GM21526 (cell line): ENCODE measurements around the gene RHBDF1.
A peak's percentile ranks its signal among the peaks of the same experiment; 100 is the strongest.
"Not testable (repeated sequence)": the region's sequence is repeated elsewhere in the genome, so short reads cannot be mapped to it uniquely, and the experiment has no call there.

Source experiments
- ATAC-seq: cut with Tn5 transposase; IDR thresholded peaks from one replicate; pipeline ENCODE4 v1.9.1; 2021; ENCODE audit warnings: moderate library complexity; ENCODE audit not compliant: unreplicated experiment, low FRiP score

Gene RHBDF1

DNA sequence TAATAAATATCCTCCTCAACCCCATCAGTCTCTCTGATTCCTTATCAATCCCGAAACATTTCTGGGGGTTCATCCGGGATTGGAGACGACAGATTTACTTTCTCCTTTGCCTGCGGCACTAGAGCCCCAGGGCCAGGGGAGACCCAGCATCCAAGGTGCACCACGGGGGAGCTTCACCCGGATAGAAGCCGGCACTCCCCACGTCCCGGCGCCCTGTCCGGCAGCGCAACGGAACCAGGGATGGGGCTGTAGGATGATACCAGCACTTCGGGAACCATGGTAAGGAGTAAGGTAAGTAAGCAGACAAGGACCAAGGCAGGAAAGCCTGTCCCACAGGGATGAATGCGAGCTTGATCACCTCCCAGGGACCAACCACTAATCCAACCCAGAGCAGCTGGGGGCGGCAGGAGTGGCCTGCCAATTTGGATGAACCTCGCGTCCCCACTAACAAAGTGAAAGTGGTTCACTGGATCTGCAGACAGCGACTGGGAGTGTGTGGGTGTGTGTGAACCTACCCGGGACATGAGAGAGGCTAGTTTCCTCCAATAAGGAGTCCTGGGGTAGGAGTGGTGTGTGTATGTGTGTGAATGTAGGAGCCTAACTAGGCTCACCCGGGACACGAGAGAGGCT lies 30.9 kb downstream of the RHBDF1 start:
- ATAC-seq: no peak

DNA sequence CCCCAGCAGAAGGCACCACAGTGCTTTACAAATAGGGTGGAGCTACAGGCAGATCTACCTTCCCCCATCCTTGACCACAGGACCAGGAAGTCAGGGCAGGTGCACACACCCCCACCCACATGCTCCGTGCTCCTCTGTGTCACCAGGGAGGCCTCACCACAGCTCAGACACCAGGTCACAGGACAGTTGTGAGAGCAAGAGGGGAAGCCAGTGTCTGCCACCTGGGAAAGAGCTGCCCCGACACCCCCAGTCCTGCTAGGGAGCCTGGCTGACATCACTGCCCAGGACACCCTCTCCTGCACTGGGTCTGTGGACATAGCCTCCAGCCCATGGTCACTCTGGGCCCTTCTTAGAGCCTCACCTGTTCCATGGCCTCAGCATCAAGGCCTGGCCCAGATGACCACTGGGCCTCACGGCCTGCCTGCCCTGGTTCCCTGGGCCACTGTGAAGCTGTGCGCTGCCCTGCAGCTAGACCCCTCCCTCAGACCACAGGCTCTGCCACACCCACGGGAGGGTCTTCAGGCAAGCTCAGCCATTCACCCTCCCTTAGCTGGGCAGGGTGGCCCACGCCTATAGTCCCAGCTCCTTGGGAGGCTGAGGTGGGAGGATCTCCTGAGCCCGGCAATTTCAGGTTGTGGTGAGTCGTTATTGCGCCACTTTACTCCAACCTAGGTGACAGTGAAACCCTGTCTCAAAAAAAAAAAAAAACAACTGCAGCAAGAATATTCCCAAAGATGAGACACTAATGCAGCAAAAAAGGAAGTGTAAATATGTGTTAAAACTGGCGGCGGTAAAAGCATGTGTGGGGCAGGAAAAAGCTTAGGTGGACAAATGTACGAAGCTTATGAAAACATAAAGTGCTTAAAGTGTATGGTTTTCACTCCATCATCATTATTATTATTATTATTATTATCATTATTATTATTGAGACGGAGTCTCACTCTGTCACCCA lies 33.2 kb downstream of the RHBDF1 start:
- ATAC-seq: peak; percentile 57

DNA sequence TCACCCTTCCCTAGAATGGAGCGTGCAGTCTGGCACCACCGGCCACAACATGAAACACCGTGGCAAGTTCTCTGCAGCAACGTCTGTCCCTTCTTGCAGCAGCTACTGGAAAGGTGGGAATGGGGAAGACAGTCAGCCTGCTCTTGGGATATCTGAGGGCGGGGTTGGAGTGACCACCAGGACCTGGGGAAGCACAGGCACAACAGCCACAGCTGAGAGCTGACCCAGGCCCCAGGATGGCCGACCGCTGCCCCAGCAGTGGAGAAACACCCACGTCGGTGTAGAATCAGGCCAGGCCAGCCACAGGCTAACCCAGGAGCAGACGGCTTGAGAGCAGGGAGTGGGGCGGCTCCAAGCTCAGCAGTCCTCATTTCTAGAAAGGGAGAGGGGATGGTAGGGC lies 34.2 kb downstream of the RHBDF1 start:
- ATAC-seq: not testable (repeated sequence)

DNA sequence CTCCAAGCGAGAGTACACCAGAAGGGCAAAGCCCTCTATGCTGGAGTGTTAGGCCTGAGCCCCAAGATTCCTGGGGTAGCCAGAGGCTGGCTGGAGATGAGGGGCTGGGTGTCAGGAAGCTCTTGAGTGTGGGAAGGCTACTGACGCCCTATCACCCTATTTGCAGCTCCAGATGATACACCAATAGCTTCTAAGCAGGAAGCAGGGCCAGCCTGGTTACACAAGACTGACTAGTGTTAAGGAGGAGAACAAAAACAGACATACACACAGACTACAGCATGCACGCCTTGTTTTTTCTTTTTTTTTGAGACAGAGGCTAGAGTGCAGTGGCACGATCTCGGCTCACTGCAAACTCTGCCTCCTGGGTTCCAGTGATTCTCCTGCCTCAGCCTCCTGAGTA lies 34.9 kb downstream of the RHBDF1 start:
- ATAC-seq: no peak

DNA sequence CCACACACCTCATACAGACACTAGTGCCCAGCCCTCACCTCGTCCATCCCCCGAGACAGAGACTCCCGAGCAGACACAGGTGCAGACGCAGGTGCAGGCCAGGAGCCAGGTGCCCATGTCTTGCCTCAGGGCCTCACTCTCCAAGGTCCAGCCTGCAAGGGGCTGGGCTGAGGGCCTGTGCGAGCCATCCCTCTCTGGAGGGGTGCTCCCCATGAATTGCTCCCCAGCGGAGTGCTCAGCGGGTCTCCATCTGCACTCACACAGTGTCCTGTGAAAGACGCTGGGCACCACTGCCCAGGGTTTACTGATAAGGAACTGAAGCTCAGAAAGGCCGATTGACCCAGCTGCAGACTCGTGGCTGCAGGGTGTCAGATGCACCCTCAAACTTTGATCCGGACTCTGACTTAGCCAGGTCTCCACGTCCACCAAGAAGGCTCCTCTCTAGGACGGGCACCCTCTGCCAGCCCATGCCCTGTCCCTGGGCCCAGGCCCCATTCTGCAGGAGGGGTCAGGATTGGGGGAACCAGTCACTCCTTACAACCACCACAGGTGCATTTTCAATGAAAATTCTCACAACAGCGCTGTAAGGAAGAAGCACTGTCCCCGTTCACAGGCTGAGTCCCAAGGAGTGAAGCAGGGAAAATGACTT lies 36.0 kb downstream of the RHBDF1 start:
- no peak for ATAC-seq

DNA sequence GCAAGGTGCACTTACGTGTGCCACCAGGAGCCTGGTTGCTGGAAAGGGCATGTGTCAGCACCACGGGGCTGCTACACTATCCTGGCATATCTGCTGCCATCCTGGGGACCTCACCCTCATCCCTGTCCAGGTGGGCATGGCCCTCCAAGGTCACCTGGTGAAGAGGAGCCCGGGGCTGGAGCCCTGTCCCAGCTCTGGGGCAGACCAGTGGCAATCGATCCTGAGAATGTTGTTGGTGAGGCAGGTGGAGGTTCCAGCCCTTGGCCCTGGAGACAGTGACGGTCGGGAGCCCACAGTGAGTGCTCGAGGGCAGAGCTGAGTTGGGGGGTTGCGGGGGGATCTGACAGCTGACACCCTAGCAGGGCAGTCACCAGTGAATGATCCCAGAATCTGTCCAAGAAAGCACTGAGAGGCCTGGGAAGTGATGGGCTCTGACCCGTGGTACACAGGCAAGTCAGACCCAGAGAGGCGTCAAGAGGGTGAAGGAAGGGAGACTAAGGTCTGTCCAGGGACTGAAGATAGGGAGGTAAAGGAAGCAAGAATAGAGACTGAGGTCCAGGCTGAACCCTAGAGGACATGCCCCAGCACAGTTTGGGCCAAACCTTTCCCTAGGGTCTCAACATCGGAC lies 36.6 kb downstream of the RHBDF1 start:
- ATAC-seq: no peak

DNA sequence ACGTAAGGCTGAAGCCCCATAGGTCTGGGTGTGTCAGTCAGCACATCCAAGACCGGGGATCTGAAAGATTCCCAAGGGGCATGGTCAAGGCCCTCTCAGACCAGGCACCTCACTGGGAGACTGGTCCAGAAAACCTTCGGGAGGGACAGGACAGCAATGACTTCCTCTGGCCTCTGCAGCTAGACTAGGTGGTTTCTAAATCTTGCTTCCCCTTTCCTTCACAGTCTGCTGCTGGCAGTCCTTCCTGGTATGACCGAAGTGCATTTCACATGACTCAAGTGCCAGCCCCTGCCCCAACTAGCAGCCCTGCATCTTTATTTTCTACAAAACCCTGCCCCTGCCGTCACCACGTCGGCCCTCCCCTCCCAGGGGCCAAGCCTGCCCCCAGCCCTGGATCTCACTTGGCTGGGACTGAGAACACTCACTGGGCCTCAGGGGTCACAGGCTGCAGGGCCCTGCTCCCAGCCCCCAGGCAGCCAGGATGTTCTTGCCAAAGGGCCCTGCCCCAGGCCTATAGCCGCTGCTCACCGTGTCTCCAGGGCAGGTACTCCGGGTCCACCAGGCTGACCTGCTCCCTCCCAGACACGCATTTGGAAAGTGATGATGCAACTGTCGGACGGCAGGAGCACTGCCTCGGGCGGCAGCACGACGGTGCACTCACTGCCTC lies 37.3 kb downstream of the RHBDF1 start:
- ATAC-seq: no peak

DNA sequence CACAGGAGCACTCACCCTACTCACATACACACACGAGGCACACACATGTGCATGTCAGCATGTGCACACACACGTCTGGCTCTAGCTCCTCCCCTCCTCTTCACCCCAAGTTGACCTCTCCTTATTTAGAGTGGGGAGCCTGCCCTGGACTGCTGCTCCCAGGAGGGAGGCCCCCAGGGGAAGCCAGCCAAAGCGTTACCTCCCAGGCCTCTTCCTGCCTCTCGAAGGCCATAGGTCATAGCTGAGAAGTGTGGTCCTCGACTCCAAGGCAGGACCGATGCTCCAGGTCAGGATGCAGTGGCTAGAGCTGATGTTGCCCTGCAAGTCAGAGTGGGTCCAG lies 37.8 kb downstream of the RHBDF1 start:
- no peak for ATAC-seq

DNA sequence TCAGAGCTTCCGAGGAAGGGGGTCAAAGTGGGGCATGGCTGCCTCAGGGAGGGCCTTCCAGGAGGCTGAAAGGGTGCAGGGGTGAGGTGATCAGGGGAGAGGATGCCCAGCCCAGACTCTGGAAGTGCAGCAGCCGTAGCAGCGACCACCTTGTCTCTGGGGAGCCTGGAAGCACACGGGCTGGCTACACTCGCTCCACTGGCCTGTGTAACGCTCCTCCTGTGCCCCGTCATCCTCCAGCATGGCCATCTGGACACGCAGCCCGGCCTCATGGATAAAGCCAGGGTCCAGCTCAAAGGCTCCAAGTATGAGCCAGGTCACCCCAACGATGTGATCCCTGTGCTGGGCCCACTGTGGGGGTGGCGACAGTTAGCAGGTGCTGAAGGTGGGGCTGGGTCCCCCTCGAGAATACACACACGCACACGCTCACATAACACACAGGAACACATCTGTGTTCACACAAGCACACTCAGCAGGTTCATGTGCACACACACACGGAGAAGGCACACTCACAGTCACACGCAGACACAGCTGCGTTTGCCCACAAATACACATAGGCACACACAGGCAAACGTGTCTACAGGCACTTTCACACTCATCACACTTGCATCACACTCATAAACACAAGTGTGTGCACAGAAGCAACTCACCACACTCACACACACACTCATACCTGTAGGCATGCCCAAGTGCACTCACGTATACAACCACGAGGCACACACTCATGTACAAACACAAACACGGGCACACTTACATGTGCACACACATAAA lies 38.4 kb downstream of the RHBDF1 start:
- no peak for ATAC-seq

DNA sequence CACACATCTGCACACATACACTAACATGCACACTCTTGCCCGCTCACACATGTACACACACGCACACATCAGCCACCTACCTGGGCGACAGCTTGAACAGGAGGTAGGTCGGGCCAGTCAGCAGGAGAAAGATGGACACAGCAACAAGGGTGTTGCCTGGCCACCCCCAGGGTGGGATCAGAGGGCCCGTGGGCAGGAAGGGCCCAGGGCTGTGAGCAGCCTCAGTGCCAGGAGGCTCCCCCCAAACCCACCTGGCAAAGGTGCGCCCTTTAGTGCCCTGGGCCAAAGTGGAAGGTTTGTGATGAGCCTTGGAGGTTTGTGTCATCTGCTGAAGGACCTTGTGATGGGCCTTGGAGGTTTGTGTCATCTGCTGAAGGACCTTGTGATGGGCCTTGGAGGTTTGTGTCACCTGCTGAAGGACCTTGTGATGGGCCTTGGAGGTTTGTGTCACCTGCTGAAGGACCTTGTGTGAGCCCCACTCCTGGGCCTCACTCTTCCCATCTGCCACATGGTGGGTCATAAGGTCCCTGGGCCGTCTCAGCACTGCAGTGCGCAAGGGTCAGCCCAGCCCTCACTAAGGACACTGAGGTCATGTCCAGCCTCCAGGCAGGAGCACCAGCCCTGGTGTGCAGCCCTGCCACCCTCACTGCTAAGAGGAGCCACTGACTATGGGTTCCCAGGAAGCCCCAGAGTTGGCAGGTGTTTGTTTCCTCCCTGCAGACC lies 39.1 kb downstream of the RHBDF1 start:
- ATAC-seq: not testable (repeated sequence)

DNA sequence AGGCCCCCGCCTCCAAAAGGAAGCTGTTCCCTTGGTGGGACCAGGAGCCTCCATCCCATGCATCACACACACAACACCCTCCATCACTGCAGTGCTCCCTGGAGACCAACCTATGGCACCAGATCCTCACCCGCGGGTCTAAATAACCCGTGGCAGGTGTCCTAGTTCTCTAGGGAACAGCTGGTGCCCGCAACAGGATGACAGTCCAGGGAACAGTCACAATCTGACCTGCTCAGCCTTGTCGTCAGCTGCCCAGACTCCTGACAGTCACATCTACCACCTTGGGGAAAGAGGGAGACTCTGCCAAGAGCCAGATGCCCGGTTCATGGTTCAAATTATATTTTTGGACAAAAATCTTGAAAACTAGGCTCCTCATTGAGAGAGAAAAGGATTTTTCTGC lies 41.8 kb downstream of the RHBDF1 start:
- not testable (repeated sequence) for ATAC-seq

DNA sequence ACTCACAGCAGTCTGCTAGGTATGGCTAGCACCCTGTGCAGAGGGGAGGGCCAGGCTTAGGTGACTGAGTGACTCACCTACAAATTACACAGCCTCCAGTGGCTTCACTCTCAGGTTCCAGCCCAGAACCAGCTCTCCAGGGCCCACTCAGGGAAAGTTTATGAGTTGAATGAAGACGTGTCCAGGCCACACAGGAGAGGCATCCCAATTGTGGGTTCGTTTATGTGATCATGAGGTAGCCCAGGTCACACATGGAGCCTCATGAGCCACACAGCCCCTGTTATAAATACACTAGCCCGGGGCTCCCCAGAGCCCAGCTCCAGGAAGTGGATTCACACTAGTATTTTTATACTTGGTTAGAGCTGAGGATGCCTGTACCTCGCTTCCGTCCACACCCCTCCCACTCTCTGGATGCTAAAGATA lies 46.5 kb downstream of the RHBDF1 start:
- ATAC-seq: not testable (repeated sequence)

DNA sequence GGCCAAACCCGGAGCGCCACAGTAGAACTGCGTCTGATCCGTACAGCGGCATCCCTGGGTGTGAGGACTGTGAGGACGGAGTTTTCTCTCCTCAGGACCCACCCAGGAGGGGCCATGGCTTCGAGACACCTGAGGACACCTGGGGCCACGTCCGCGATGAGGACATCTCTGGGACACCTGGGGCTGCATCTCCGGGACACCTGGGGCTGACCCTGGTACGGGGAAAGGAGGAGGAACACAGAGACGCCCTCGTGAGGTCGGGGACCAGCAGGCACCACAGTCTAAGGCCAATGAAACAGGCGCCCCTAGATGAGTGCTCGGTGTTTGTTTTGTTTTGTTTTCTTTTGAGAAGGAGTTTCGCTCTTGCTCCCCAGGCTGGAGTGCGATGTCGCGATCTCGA lies 48.3 kb downstream of the RHBDF1 start:
- not testable (repeated sequence) for ATAC-seq

DNA sequence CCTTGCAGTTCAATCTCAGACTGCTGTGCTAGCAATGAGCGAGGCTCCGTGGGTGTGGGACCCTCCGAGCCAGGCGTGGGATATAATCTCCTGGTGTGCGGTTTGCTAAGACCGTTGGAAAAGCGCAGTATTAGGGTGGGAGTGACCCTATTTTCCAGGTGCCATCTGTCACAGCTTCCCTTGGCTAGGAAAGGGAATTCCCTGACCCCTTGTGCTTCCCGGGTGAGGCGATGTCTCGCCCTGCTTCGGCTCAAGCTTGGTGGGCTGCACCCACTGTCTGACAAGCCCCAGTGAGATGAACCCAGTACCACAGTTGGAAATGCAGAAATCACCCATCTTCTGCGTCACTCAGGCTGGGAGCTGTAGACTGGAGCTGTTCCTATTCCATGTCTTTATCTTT lies 51.5 kb downstream of the RHBDF1 start:
- not testable (repeated sequence) for ATAC-seq

DNA sequence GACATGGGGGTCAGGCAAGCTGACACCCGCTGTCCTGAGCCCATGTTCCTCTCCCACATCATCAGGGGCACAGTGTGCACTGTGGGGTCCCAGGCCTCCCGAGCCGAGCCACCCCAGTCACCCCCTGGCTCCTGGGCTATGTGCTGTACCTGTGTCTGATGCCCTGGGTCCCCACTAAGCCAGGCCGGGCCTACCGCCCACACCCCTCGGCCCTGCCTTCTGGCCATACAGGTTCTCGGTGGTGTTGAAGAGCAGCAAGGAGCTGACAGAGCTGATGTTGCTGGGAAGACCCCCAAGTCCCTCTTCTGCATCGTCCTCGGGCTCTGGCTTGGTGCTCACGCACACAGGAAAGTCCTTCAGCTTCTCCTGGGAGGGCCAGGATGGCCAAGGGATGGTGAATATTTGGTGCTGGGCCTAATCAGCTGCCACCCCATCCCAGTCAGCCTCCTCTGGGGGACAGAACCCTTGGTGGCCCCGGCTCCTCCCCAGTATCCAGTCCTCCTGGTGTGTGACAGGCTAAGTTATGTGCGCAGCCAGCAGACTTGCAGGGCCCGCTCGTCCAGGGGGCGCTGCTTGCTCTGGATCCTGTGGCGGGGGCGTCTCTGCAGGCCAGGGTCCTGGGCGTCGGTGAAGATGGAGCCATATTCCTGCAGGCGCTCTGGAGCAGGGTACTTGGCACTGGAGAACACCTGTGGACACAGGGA lies 55.2 kb downstream of the RHBDF1 start:
- not testable (repeated sequence) for ATAC-seq

DNA sequence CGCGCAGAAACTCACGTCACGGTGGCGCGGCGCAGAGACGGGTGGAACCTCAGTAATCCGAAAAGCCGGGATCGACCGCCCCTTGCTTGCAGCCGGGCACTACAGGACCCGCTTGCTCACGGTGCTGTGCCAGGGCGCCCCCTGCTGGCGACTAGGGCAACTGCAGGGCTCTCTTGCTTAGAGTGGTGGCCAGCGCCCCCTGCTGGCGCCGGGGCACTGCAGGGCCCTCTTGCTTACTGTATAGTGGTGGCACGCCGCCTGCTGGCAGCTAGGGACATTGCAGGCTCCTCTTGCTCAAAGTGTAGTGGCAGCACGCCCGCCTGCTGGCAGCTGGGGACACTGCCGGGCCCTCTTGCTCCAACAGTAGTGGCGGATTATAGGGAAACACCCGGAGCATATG lies 61.7 kb downstream of the RHBDF1 start:
- not testable (repeated sequence) for ATAC-seq

DNA sequence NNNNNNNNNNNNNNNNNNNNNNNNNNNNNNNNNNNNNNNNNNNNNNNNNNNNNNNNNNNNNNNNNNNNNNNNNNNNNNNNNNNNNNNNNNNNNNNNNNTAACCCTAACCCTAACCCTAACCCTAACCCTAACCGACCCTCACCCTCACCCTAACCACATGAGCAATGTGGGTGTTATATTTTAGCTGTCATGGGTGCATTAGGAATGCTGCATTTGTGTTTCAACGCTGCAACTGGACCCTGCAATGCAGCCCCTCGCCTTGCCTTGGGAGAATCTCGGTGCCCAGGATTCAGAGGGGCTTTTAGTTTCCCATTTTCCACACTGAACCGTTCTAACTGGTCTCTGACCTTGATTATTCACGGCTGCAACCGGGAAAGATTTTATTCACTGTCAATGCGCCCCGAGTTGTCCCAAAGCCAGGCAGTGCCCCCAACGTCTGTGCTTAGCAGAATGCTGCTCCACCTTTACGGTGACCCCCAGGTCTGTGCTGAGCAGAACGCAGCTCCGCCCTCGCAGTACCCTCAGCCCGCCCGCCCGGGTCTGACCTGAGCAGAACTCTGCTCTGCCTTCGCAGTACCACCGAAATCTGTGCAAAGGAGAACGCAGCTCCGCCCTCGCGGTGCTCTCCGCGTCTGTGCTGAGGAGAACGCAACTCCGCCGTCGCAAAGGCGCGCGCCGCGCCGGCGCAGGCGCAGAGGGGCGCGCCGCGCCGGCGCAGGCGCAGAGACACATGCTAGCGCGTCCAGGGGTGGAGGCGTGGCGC lies 62.3 kb downstream of the RHBDF1 start:
- ATAC-seq: no peak
